ENCODE data around the gene ENOPH1.
"Not testable (repeated sequence)": the region's sequence is repeated elsewhere in the genome, so short reads cannot be mapped to it uniquely, and the experiment has no call there.

The ENOPH1 gene

DNA sequence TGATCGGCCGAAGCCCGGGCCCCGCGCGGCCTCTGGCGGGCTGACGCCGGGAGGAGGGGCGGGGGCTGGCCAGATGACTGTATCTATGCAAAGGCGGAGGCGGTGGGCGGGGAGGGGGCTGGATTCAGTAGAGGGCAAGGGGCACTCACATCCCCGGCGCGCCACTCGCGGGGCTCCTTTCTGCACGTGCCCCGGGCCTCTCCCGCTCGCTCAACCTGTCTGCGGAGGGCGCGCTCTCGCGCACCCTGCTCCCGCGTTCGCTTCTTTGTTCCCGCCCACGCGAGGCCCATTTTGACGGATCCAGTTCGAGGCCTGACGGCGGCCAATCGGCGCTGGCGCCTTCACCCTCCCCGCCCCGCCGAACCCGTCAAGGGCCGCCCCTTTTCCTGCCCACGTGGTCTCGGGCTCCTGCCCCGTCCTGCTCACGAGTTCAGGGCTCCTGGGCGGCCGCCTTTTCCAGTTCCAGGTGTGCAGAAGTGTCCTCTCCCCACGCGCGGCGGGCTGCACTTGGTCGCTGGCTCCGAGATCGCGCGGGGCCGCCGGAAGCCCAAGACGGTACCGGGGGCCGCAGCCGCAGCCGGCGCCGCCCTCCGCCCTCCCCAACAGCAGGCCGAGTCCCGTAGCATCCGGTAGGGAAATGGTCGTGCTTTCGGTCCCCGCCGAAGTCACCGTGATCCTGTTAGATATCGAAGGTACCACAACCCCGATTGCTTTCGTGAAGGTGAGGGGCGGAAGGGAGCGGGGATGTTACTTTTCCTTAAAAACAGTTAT lies at the start of gene ENOPH1, which contains the start of gene HNRNPDL:
ENOPH1 (plus strand) TSS at position 398 of the 771 bp plus-strand sequence; CDS start at position 638, 240 bp downstream.
HNRNPDL (minus strand) TSS at position 270 of the 771 bp plus-strand sequence. CDS start 772 bp downstream, outside the sequence.
- FAIRE-seq = no peak

DNA sequence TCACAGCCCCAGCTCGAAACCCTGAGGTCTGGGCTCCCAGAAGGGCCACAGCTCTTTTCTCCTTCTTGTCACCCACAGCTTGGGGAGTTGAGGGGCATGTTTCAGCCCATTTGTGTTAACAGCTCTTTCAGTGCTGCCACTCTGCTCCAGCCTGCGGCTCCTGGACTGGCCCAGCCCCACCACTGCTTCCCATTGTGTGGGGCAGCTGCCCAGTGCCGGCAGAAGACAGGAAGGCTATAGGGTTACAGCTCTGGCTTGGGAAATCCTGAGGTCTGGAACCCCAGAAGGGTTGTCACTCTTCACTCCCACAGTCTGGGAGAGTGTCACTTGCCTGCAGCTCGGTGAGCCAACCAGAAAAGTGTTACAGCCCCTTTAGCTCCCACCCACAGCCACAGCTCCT lies 49.6 kb upstream of the ENOPH1 start:
- no peak for FAIRE-seq

DNA sequence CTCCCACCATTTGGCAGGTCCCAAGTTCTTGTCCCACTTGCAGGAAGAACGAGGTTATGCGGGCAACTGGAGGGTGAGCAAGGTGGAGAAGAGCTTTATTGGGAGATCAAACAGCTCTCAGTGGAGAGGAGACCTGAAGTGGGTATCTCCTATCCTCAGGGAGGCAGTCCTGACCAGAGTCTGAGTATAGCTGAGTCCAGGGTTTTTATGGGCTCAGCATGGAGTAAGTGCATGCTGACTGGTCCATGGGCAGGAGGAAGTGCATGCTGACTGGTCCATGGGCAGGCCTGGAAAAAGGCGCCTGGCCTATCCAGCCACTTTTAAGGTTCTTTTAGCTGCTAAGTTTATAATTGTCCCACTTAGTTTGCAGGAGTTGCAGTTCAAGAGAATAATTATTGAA lies 49.2 kb upstream of the ENOPH1 start:
- FAIRE-seq = no peak

DNA sequence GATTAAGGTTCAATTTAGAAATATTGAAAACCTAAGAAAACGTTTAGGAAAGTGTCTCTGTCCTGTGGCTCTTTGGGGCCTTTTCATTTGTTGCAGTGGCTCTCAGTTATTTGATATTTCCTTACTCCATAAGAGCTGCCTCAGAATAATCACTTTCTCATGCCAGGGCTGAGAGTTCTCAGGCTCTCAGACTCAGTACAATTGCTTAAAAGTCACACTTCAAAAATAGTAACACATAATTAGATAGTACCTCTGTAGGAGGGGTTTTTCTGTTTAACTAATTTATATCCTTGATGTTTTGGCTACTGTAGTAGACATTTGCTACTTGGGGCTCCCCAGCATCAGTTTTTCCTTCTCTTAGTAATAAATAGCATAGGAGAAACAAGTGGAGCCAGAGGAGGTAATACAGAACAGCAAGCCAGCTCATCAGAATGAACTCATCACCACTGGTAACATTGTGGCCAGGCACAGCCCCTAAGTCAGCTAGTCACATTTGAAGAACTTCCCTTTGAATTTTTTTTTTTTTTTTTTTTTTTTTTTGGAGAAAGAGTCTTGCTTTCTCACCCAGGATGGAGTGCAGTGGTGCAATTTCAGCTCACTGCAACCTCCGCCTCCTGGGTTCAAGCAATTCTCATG lies 48.6 kb upstream of the ENOPH1 start:
- no peak for FAIRE-seq

DNA sequence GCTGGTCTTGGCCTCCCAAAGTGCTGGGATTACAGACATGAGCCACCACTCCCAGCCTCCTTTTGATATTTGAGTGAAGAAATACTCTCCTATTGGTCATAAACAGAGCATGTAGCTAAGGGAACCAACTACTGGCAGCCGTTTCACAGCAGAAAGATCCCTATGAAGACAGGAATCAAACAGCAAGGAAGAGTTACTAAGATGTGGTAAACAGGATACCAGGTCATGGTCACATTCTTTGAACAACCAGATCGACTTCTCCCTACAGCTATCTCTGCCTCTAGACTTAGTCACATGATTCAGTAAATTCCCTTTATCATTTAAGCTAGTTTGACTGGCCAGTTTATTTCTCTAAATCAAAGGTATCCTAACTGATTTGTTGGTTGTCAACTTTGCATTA lies 47.6 kb upstream of the ENOPH1 start:
- FAIRE-seq = no peak

DNA sequence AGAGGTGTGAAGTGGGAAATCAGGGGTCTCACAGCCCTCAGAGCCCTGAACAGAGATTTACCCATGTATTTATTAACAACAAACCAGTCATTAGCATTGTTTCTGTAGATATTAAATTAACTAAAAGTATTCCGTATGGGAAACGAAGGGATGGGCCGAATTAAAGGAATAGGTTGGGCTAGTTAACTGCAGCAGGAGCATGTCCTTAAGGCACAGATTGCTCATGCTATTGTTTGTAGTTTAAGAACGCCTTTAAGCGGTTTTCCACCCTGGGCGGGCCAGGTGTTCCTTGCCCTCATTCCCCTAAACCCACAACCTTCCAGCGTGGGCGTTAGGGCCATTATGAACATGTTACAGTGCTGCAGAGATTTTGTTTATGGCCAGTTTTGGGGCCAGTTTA lies 44.1 kb upstream of the ENOPH1 start:
- FAIRE-seq = not testable (repeated sequence)

DNA sequence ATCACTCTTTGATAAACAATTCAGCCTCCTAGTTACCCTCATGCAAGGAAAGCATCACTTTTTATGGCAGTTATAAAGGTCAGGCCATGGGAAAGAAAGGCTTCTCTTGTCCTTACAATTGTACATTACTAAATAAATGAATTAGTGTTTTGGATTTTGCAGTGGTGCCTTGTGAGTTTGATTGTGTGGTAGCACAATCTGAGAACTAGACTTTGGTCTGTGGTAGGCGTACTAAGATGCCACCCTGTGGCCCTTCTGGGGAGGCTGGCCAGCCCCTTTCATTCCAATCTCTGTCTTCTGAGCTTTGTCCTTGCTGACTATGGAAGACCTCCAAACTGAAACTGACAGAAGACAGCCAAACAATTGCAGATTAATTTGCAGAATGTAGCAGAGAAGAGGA lies 42.0 kb upstream of the ENOPH1 start:
- no peak for FAIRE-seq

DNA sequence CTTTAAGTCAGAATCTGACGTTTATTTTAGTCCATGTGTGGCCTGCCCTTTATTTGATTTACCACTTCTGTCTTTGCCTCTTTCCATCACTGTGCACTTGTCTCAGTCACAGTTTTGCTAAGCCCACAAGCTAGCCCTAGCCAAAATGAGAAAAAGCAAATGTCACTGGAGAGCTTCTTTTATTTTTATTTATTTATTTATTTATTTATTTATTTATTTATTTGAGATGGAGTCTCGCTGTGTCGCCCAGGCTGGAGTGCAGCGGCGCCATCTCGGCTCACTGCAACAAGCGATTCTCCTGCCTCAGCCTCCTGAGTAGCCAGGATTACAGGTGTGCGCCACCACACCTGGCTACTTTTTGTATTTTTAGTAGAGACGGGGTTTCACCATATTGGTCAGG lies 40.3 kb upstream of the ENOPH1 start:
- not testable (repeated sequence) for FAIRE-seq

DNA sequence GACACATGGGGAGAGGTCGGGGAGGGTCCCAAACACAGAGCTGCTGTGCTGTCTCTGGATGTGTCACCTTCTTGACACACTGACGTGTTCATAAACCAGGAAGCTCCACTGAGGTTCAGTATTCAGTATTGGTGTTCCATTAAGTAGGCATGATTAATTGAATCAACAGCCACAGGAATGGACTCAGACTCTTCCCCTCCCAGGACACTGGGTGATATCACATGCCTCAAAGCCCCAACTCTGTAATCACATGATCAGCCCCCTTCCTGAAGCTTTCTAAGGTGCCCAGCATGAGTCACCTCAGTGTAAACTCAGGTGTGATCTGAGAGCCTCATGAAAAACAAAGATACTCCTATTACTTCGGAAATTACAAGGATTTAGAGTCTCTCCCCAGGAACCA lies 35.5 kb upstream of the ENOPH1 start:
- FAIRE-seq = no peak

DNA sequence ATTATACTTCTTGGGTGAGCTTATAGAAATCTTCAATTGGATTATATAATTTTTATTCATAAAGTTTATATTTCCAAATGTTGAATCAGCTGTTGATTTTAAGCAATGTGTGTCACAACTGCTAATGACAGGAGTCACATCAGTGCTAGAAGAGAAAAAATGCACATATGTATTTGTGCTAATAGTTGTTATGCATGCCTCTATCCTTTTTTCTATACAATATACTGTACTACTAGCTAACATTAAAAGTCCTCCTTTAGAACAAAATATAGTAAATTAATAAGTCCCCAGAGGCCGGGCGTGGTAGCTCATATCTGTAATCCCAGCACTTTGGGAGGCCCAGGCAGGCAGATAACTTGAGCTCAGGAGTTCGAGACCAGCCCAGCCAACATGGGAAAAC lies 32.9 kb upstream of the ENOPH1 start:
- no peak for FAIRE-seq

DNA sequence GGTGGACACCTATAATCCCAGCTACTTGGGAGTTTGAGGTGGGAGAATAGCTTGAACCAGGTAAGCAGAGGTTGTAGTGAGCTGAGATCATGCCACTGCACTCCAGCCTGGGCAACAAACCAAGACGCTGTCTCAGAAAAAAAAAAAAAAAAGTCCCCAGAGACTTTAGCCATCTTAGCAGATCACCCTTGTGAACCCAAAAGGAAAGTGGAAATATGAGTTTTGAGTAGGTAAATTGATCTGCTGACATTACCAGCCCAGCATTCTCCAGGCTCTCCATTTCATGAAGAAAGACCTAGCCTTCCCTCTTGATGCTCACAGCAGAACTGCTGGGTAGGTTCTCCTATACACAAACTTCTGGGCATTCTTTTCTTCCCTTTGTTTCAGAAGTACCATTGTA lies 32.1 kb upstream of the ENOPH1 start:
- no peak for FAIRE-seq

DNA sequence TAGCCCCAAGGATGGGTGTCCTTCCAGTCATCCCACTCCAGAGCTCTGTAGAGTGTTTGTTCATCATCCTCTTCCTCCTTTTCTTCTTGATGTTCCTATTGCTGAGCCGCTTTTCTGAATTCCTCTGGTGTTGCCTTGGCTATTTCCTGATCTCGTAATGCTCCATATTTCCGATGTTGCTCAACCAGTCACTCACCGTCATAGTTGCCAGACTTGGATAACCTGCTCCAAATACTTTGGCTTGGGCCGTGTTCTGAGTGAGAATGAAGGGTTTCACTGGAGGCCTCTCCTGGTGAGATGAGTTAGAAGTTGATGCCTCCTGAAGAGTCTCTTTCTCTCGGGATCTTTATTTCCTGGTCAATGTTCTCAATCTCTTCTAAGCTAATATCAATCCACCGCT lies 28.8 kb upstream of the ENOPH1 start:
- no peak for FAIRE-seq

DNA sequence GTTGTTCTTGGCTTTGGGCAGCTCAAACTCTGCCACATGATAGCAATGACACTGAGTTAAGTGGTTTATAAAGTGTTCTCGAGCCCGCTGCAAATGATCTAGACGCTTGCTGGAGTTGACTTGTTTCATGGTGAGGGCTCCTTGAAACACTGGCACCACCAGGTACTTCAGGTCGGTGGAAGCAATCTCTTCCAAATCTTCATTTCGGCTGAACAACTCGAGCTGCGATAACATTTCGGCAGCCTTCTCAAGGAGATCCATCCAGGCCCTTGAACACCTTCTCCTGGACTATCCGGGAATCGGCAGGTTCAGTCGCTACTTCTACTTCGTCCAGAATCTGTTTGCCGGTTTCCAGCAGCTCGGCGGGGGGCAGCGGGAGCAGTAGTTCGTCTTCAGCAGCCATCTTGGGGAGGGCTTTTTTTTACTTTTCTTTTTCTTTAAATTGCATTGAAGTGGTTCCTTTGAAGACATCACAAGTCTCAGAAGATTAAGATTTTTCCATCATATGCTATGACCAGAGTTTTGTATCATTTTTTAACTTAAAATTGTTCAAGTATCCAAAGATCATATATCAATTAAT lies 28.1 kb upstream of the ENOPH1 start:
- FAIRE-seq = no peak

DNA sequence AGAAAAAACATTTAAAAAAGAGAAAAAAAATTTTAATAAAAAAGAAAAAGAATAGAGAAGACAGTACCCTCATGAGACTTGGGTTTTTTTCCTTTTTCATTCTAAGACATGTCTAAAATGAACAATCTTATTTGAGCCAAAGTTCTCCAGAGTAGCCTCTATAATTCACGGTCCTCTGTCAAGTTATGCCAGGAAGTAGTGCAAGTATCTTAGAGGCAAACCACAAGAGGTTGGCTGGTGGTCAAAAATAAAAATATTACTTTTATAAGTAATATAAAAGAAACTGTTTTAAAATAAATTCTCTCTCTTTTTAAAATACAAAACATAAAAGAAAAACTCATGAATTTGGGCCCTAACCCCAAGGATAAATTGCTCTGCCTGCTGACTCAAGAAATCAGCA lies 26.7 kb upstream of the ENOPH1 start:
- FAIRE-seq = no peak

DNA sequence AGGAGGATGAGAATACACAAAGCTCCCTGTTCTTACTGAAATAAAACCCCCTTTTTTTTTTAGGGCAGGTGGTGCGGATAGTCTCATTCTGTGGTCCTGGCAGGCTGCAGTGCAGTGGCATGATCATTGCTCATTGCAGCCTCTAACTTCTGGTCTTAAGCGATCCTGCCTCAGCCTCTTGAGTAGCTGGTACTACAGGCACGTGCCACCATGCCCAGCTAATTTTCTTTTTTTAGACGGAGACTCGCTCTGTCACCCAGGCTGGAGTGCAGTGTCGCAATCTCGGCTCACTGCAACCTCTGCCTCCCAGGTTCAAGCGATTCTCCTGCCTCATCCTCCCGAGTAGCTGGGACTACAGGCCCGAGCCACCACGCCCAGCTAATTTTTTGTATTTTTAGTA lies 15.3 kb upstream of the ENOPH1 start:
- not testable (repeated sequence) for FAIRE-seq

DNA sequence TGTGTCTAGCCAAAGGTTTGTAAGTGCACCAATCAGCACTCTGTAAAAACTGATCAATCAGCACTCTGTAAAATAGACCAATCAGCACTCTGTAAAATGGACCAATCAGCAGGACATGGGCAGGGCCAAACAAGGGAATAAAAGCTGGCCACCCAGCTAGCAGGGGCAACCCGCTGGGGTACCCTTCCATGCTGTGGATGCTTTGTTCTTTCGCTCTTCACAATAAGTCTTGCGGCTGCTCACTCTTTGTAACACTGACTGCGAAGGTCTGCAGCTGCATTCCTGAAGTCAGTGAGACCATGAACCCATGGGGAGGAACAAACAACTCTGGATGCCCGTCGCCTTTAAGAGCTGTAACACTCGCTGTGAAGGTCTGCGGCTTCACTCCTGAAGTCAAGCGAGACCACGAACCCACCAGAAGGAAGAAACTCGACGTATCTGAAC lies 14.4 kb upstream of the ENOPH1 start:
- FAIRE-seq = no peak

DNA sequence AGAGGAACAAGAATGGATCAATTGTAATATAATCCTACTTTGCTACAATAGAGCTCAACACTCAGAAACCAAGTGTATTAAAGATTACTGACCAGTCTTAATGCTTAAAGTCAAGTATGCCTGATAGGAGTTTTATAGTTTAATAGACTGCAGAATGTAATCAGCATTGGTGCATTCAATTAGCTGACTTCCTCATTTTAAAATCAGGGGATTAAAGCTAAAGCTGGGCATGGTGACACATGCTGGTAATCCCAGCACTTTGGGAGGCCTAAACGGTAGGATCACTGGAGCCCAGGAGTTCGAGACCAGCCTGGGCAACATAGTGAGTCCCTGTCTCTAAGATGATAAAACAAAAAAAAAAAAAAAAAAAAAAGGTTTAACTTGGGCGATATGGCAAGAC lies 10.9 kb upstream of the ENOPH1 start:
- no peak for FAIRE-seq

DNA sequence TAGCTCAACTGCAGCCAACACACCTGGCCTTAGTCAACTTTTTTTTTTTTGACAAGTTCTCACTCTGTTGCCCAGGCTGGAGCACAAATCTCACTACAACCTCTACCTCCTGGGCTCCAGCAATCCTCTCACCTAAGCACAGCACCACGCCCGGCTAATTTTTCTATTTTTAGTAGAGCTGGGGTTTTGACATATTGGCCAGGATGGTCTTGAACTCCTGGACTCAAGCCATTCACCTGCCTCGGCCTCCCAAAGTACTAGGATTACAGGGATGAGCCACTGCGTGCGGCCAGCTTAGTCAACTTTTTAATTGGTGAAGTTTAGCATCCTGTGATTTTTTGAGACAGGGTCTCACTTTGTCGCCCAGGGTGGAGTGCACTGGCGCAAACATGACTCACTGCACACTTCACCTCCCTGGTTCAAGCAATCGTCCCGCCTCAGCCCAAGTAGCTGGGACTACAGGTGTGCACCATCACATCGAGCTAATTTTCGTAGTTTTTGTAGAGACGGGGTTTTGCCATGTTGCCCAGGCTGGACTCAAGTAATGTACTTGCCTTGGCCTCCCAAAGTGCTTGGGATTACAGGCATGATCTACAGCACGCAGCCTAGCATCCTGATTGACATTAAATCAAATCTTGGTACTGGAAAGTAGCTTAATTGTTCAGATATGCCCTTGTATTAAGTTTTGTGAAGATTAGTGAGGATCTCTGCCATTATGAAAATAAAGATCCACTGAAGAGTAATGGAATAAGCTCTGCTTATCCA lies 8.4 kb upstream of the ENOPH1 start:
- no peak for FAIRE-seq

DNA sequence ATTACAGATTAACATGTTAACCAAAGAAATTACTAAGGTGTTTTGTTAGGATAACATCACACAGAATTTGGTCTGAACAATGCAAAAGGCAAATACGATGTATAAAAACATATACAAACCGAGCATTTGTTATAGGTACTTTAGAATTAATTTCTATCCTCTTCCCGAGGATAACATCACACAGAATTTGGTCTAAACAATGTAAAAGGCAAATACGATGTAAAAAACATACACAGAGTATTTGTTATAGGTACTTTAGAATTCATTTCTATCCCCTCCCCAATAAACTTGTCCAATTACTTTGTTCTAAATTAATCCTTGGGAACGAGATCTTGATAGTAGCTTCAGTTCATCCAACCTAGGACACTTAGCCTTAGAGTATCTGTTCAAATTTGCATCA lies 7.8 kb upstream of the ENOPH1 start:
- FAIRE-seq = no peak

DNA sequence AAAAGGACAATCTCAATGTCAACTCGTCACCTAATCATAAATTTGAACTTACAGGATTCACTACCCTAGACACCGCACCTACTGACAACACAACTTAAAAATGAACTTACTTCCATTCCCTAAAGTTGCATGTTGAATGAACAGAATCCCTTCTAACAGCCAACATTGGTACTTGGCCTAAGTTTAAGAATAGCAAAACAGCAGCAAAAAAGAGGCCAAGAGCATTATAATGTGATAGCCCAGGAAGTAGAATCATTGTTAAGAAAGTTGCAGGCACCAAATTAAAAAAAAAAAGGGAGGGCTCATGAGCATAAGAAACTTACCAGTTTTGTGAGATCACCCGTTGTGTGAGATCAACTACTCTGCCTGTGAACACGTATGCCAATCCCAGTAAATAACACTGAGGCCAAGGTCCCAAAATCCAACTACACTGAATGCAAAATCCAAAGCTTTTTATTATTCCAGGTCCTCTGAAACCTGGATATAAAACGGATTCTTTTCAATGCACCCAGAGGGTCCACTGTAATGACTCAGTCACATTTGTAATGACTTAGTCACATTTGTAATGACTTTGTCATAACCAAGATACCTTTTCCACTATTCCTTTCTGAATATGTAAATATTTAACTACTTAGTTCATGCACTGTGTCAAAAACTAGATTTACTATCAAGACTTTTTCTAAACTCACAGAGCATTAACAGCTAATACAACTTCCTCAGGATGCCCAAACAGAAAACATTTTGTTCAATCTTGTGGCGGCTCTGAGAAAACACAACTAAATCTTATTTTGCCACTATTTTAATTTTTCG lies 6.9 kb upstream of the ENOPH1 start:
- FAIRE-seq = no peak

DNA sequence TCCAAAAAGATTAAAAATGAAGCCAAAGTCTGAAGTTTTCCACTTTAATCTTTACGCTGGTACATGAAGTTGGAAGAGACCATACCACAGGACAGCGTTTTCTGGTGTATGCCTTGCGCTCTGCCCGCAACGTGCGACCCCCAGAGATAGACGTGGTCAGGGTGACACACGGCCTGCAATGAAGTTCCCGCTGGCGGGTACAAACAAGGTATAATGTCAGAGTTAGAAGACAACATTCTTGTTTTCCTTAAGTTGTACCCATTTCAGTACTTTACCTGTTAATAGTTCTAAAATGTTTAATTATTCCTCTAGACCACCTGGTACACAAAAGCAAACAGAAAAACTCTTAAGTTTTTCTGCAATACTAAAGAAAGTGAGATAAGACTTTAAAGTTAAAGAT lies 4.9 kb upstream of the ENOPH1 start:
- FAIRE-seq = no peak

DNA sequence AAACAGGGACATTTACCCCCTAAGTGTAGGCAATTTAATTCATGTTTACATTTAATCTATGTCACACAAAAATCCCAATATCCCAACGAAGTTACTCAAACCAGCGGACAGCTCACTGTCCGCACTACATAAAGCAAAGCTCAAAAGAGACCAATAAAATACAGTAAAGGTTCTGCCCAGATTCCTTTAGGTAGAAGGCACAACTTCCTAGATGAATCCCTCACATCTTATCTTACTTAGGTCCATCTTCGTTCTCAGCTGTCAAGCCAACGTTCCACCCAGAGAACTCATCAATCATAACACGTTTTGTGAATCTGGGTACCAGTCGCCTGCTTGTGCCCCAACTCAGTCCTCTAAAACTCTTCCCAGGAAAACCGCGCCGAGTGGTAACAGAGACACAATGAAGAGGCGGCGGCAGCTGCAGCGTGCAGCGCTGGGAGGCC lies 1.8 kb upstream of the ENOPH1 start:
- no peak for FAIRE-seq

Measured in colon (tissue), 2 donors.